Upper lobe of left lung (tissue), 6 donors: ENCODE data around the gene OTUB1. TPM values are rescaled to one million over a fixed set of nuclear protein-coding genes. Genes with fewer than 3 reads are reported as not detected.

Source experiments
- ATAC-seq, 2 donors: fragments of 200-7000 bp; cut with Tn5 transposase; one replicate each; pipeline ENCODE4 v1.9.1; 2022; ENCODE audit warnings: mild to moderate bottlenecking in 2 of 2, moderate library complexity in 2 of 2; ENCODE audit not compliant: low FRiP score in 2 of 2
- DNase-seq, 2 donors: peaks; one replicate each; pipeline ENCODE4 v3.0.0-alpha.2; 2019 to 2020
- H3K27ac ChIP-seq, 4 donors: fragments of 200-600 bp; sonication (generic); one replicate each; pipeline ENCODE4 v1.5.1; 2016 to 2019
- H3K27me3 ChIP-seq, 4 donors: fragments of 200-600 bp; sonication (generic); one replicate each; pipeline ENCODE4 v1.5.1; 2017 to 2019
- H3K36me3 ChIP-seq, 4 donors: fragments of 200-600 bp; sonication (generic); one replicate each; pipeline ENCODE4 v1.5.1; 2016 to 2019
- H3K4me1 ChIP-seq, 4 donors: fragments of 200-600 bp; sonication (generic); one replicate each; pipeline ENCODE4 v1.5.1; 2018 to 2019
- H3K4me3 ChIP-seq, 4 donors: fragments of 200-600 bp; sonication (generic); one replicate each; pipeline ENCODE4 v1.5.1; 2017 to 2019; ENCODE audit warnings: mild to moderate bottlenecking in 2 of 4, moderate library complexity in 1 of 4
- H3K9me3 ChIP-seq, 4 donors: fragments of 200-600 bp; sonication (generic); one replicate each; pipeline ENCODE4 v1.5.1; 2018 to 2019
- EP300 ChIP-seq, 4 donors: sonication (generic); formaldehyde crosslinking; IDR thresholded peaks; one replicate each; pipeline ENCODE4 v1.5.1; 2017; ENCODE audit warnings: antibody characterized with exemption in 4 of 4, control low read depth in 2 of 4
- POLR2A ChIP-seq, 4 donors: fragments of 450-650 bp; IDR thresholded peaks; one replicate each; pipeline ENCODE4 v1.5.1; 2016 to 2017; ENCODE audit warnings: antibody characterized with exemption in 4 of 4, mild to moderate bottlenecking in 2 of 4
- POLR2AphosphoS5 ChIP-seq, 2 donors: sonication (generic); formaldehyde crosslinking; IDR thresholded peaks; one replicate each; pipeline ENCODE4 v1.5.1; 2017; ENCODE audit warnings: antibody characterized with exemption in 2 of 2
- WGBS, 2 donors: methylation state at CpG; one replicate each; pipeline ENCODE4 v1.1.5; 2017 to 2018; 5-methylcytosine and 5-hydroxymethylcytosine counted together
- total RNA-seq, 6 donors: library from RNA; depleted of rRNA in 4 of 6; stranded (reverse); fragments of >200 nt in 4 of 6; gene quantifications; one replicate each; pipeline versions ENCODE4 v1.1.0 to v1.2.1, GENCODE V29; 2016 to 2021
- TF ChIP-seq, protein P1 (sequence below), 6 experiments: fragments of 450-650 bp in 4 of 6; fragments of 200-600 bp in 2 of 6; sonication (generic) in 2 of 6; IDR thresholded peaks; one replicate each; pipeline ENCODE4 v1.5.1; 2016 to 2019; ENCODE audit warnings: antibody characterized with exemption in 6 of 6
- donor health status: DM: no; HTN: no; CAD: no; lungs with moderate emphysema.
- donor health status: DM: no; HTN: yes; CAD: no; lungs with severe emphysema.

OTUB1 gene
- total RNA-seq, 6 donors from 2014 or later = 58.6 to 95.3 (median 72.5) TPM

GRCh38 chr11:64027651-64028397 is 41.6 kb downstream of the OTUB1 start:
- WGBS, 2 donors = 22 to 49% methylated on average over 6 to 16 of the region's 20 CpGs
- no peaks in the 10 kb centered on the region for H3K36me3 ChIP-seq
- no peak for TF ChIP-seq EP300 (IDR thresholded peaks at IDR 0.05)
- TF ChIP-seq POLR2AphosphoS5 (IDR thresholded peaks at IDR 0.05) = no peak
- no peak for TF ChIP-seq POLR2A (IDR thresholded peaks at IDR 0.05)
- TF ChIP-seq, protein P1, sequence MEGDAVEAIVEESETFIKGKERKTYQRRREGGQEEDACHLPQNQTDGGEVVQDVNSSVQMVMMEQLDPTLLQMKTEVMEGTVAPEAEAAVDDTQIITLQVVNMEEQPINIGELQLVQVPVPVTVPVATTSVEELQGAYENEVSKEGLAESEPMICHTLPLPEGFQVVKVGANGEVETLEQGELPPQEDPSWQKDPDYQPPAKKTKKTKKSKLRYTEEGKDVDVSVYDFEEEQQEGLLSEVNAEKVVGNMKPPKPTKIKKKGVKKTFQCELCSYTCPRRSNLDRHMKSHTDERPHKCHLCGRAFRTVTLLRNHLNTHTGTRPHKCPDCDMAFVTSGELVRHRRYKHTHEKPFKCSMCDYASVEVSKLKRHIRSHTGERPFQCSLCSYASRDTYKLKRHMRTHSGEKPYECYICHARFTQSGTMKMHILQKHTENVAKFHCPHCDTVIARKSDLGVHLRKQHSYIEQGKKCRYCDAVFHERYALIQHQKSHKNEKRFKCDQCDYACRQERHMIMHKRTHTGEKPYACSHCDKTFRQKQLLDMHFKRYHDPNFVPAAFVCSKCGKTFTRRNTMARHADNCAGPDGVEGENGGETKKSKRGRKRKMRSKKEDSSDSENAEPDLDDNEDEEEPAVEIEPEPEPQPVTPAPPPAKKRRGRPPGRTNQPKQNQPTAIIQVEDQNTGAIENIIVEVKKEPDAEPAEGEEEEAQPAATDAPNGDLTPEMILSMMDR (IDR thresholded peaks at IDR 0.05) = no peak
- peaks cover 0 to 6% (median 0%) of the 10 kb centered on the region in 4 donors for H3K27me3 ChIP-seq
- H3K4me1 ChIP-seq = peaks cover 7 to 12% (median 11%) of the 10 kb centered on the region in 4 donors
- H3K27ac ChIP-seq = no peak overlapping the region
- ATAC-seq (no peak), DNase-seq (peak in 1 of 2 donors; percentile 54)
- H3K9me3 ChIP-seq = no peaks in the 10 kb centered on the region
- peak overlapping the region in 1 of 4 donors; percentile 13 for H3K4me3 ChIP-seq

- Histone ChIP-seq H3K4me1 (peaks cover 7 to 12% (median 11%) of the 10 kb centered on the region in 4 donors), H3K27ac (no peak overlapping the region), H3K9me3 (no peaks in the 10 kb centered on the region), H3K27me3 (peaks cover 0 to 6% (median 0%) of the 10 kb centered on the region in 4 donors), H3K4me3 (peak overlapping the region in 1 of 4 donors; percentile 13), H3K36me3 (no peaks in the 10 kb centered on the region)
- ATAC-seq = peak in 1 of 2 donors; percentile 9
- peak in 1 of 2 donors; percentile 80 for DNase-seq
- TF ChIP-seq POLR2AphosphoS5 (IDR thresholded peaks at IDR 0.05) (no peak), EP300 (IDR thresholded peaks at IDR 0.05) (no peak), POLR2A (IDR thresholded peaks at IDR 0.05) (no peak)
- TF ChIP-seq, protein P1 (IDR thresholded peaks at IDR 0.05) = no peak
- 5 to 16% methylated on average over 7 to 18 of the region's 22 CpGs for WGBS, 2 donors
Observed at GRCh38 chr11:64028398-64029115, 42.3 kb downstream of the OTUB1 start.

DNA sequence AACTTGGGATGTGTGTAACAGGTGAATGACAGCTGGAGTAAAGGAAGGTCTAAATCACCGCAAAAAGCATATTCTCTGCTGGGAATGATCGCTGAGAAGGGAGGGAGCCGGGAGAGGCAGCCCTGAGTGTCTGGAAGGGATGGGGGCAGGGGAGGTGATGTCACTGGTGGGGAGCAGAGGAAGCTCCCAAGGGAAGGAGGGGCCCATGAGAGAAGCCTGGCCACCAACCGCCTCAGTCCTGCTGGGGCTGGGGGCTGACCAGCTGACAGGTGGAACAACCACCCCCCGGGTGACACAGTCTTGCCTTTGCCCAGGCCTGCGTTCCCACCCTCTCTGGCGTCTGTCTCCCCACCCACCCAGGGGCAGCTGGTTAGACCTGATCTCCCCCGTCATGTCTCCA is 43.5 kb downstream of the OTUB1 start:
- H3K4me3 ChIP-seq = no peak overlapping the region
- H3K9me3 ChIP-seq = no peaks in the 10 kb centered on the region
- no peak overlapping the region for H3K27ac ChIP-seq
- peak in 1 of 2 donors; percentile 34 for DNase-seq
- 78% methylated on average over 4 to 8 of the region's 8 CpGs for WGBS, 2 donors
- no peak for ATAC-seq
- peaks cover 7 to 12% (median 11%) of the 10 kb centered on the region in 4 donors for H3K4me1 ChIP-seq
- H3K36me3 ChIP-seq = no peaks in the 10 kb centered on the region
- H3K27me3 ChIP-seq = peaks cover 0 to 11% (median 3%) of the 10 kb centered on the region in 4 donors
- TF ChIP-seq EP300 (IDR thresholded peaks at IDR 0.05) = no peak
- no peak for TF ChIP-seq POLR2AphosphoS5 (IDR thresholded peaks at IDR 0.05)
- TF ChIP-seq, protein P1 (IDR thresholded peaks at IDR 0.05) = no peak
- no peak for TF ChIP-seq POLR2A (IDR thresholded peaks at IDR 0.05)

- no peak for TF ChIP-seq POLR2A (IDR thresholded peaks at IDR 0.05)
- TF ChIP-seq, protein P1 (IDR thresholded peaks at IDR 0.05) = no peak
- TF ChIP-seq EP300 (IDR thresholded peaks at IDR 0.05) = no peak
- TF ChIP-seq POLR2AphosphoS5 (IDR thresholded peaks at IDR 0.05) = no peak
- ATAC-seq (no peak), DNase-seq (peak in 1 of 2 donors; percentile 33)
- no peak overlapping the region for H3K4me3 ChIP-seq
- no peaks in the 10 kb centered on the region for H3K36me3 ChIP-seq
- 83 to 93% methylated on average over 3 of the region's 3 CpGs for WGBS, 2 donors
- H3K9me3 ChIP-seq = no peaks in the 10 kb centered on the region
- H3K27ac ChIP-seq = no peak overlapping the region
- peaks cover 0 to 21% (median 8%) of the 10 kb centered on the region in 4 donors for H3K27me3 ChIP-seq
- peaks cover 13 to 22% (median 18%) of the 10 kb centered on the region in 4 donors for H3K4me1 ChIP-seq
Observed at GRCh38 chr11:64031001-64031400, 44.8 kb downstream of the OTUB1 start.
